Motor neuron (in vitro differentiated cells): ENCODE data around the gene ABCC10. TPM values are rescaled to one million over a fixed set of nuclear protein-coding genes. Genes with fewer than 3 reads are reported as not detected.
A peak's percentile ranks its signal among the peaks of the same experiment; 100 is the strongest.
"Not testable (repeated sequence)": the region's sequence is repeated elsewhere in the genome, so short reads cannot be mapped to it uniquely, and the experiment has no call there.

Experiments used
- ATAC-seq, 8 experiments: fragments of 200-7000 bp; cut with Tn5 transposase; replicated peaks in 6 of 8; 2 replicates each; pipeline ENCODE4 v1.8.0; 2021; ENCODE audit warnings: mild to moderate bottlenecking in 8 of 8, moderate library complexity in 8 of 8
- H3K27ac ChIP-seq, 2 donors: fragments of 250-450 bp; sonication (Bioruptor Pico); 2 replicates each; pipeline ENCODE4 v1.9.0; 2021; ENCODE audit warnings: antibody characterized with exemption in 2 of 2, mild to moderate bottlenecking in 2 of 2, moderate library complexity in 1 of 2
- H3K4me1 ChIP-seq, 2 donors: fragments of 250-450 bp; sonication (Bioruptor Pico); replicated peaks in 1 of 2; 2 replicates each; pipeline ENCODE4 v1.6.1; 2021; ENCODE audit warnings: antibody characterized with exemption in 2 of 2, mild to moderate bottlenecking in 2 of 2, moderate library complexity in 1 of 2
- H3K4me3 ChIP-seq, 5 donors: fragments of 250-450 bp; sonication (Bioruptor Pico); 2 replicates each; pipeline ENCODE4 v1.9.0; 2021; ENCODE audit warnings: antibody characterized with exemption in 5 of 5, mild to moderate bottlenecking in 5 of 5, moderate library complexity in 4 of 5
- WGBS, 10 experiments: fragments of 450-650 bp; shearing (Covaris generic); methylation state at CpG; one replicate each; pipeline ENCODE4 v1.0.0; 2022; 5-methylcytosine and 5-hydroxymethylcytosine counted together
- in situ Hi-C, 9 experiments: fragments of 400-800 bp; cut with MboI; loops; one replicate each; pipeline ENCODE4 v1.15.0; 2021; ENCODE audit warnings: low sequenced_read_pairs in 9 of 9, low pct_unique_long_range_greater_than_20kb in 2 of 9; ENCODE audit not compliant: unreplicated experiment in 9 of 9
- total RNA-seq, 8 experiments: library from RNA; unstranded; fragments of 300-600 nt; gene quantifications; 2 replicates each; pipeline versions ENCODE4 v1.2.3 to v1.2.4, GENCODE V29; 2022

Gene ABCC10
- total RNA-seq, 8 experiments from 2014 or later, result 10.3 to 70.3 (median 16.4) TPM

GRCh38 chr6:43450699-43451131 lies 23.4 kb downstream of the ABCC10 start:
- in situ Hi-C loops, result loop anchor here in 1 of 9 experiments (10.0 kb wide), 1 partner anchor 54 kb away; no protein-coding TSS in a partner anchor
- no peak for ATAC-seq
- H3K4me1 ChIP-seq, result peaks cover 0 to 6% of the 10 kb centered on the region in 2 donors
- no peak overlapping the region for H3K4me3 ChIP-seq
- no peak overlapping the region for H3K27ac ChIP-seq
- WGBS, 10 experiments, result 81 to 100% (median 90%) methylated on average over 2 to 12 of the region's 13 CpGs; no CpG with 5 or more reads in 7 of the 10 experiments

DNA sequence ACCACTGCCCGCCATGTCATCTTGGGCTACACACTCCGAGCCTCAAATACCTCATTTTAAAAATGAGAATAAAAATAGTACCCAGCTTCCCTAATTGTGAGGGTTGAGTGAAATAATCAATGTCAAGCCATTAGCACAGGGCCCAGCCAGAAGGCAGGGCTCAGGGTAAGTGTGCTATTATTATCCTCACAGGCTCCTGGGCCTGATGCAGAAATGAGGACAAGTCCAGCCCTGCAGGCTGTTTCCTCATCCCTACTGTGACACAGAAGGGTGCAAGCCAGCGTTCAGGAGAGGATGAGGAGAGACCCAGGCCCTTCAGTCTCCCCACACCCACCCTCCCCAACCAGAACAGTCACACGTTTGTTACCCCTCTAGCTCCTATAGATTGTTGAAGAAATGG lies 24.0 kb downstream of the ABCC10 start:
- no peak for ATAC-seq
- 17 to 100% (median 100%) methylated on average over 1 of the region's 4 CpGs; no CpG with 5 or more reads in 4 of the 10 experiments for WGBS, 10 experiments
- Histone ChIP-seq H3K4me3 (no peak overlapping the region), H3K4me1 (peaks cover 0 to 6% of the 10 kb centered on the region in 2 donors), H3K27ac (no peak overlapping the region)
- in situ Hi-C loops, result loop anchor here in 1 of 9 experiments (10.0 kb wide), 1 partner anchor 53 kb away; no protein-coding TSS in a partner anchor

DNA sequence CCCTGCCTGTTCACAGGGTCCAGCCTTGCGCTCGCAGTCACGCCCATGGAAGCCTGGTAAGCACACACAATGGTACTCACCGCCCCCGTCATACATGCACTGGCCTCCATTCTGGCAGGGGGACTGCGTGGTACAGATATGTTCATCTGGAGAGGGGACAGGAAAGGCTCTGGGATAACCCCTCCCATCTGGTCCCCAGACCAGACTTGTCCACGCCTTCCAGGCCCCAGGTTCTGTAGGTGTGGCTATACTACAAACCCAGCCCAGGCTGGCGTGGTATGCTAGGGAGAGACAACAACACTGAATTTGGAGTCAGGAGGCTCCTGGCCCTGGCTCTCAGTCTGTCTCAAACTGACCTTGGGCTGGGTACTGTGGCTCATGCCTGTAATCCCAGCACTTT lies 24.6 kb downstream of the ABCC10 start:
- in situ Hi-C loops, result loop anchor here in 1 of 9 experiments (10.0 kb wide), 1 partner anchor 53 kb away; no protein-coding TSS in a partner anchor
- no peak for ATAC-seq
- 92 to 100% (median 92%) methylated on average over 2 to 8 of the region's 8 CpGs; no CpG with 5 or more reads in 7 of the 10 experiments for WGBS, 10 experiments

DNA sequence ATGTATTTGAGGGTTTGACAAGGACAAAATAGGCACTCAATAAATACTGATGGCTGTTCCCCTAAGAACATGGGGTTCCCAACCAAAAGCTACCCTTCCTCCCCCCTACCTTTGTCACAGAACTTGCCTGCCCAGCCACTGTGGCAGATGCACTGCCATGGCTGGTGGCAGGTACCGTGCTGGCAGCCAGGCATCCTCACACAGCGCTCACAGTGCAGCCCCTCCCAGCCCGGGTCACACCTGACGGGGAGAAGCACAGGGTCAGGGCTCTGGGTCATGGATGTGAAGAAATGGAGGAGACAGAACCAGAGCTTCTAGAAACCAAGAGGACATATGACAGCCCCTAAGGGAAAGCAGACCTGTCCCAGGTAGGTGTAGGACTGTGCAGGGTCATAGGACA lies 25.6 kb downstream of the ABCC10 start:
- Histone ChIP-seq H3K4me3 (no peak overlapping the region), H3K4me1 (peaks cover 0 to 6% of the 10 kb centered on the region in 2 donors), H3K27ac (no peak overlapping the region)
- no peak for ATAC-seq
- WGBS, 10 experiments, result 90 to 100% (median 97%) methylated on average over 1 to 4 of the region's 4 CpGs; no CpG with 5 or more reads in 4 of the 10 experiments
- in situ Hi-C loops, result loop anchor here in 1 of 9 experiments (10.0 kb wide), 1 partner anchor 52 kb away; no protein-coding TSS in a partner anchor

More for the DNA sequence above, 24.6 kb downstream of the ABCC10 start:
- no peak overlapping the region for H3K27ac ChIP-seq
- H3K4me1 ChIP-seq, result peaks cover 0 to 6% of the 10 kb centered on the region in 2 donors
- H3K4me3 ChIP-seq, result no peak overlapping the region

- H3K27ac ChIP-seq, result no peak overlapping the region
- ATAC-seq, result no peak
- peak overlapping the region in 1 of 5 donors; percentile 91 for H3K4me3 ChIP-seq
- peaks cover 0 to 6% of the 10 kb centered on the region in 2 donors for H3K4me1 ChIP-seq
- in situ Hi-C loops, result loop anchor here in 1 of 9 experiments (10.0 kb wide), 1 partner anchor 51 kb away; no protein-coding TSS in a partner anchor
Observed at GRCh38 chr6:43453831-43454230, 26.5 kb downstream of the ABCC10 start.

DNA sequence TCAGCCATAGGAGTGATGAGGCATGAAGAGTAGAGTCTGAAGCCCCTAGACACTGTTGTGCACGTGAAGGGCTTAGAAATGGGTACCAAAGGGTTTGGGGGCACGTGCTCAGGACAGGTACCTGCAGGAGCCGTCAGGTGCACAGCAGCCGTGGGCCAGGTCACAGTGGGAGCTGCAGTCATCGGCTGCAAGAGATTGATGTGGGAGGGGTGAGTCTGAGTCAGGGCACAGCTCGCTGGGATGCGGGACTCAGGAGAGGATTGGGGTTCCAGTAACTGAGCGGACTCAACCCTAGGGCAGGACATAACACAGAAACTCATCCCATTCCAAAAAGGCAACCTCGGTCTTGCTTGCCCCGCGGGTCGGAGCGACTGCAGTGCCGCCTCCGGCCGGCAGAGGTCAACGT lies 27.0 kb downstream of the ABCC10 start:
- Histone ChIP-seq H3K4me3 (peak overlapping the region; percentile 44 to 91 (median 56)), H3K27ac (no peak overlapping the region), H3K4me1 (peaks cover 0 to 6% of the 10 kb centered on the region in 2 donors)
- in situ Hi-C loops, result loop anchor here in 1 of 9 experiments (10.0 kb wide), 1 partner anchor 51 kb away; no protein-coding TSS in a partner anchor
- ATAC-seq, result peak in 3 of 8 experiments; percentile 6 to 10 (median 10)
- 15 to 80% (median 60%) methylated on average over 1 to 17 of the region's 17 CpGs; no CpG with 5 or more reads in 7 of the 10 experiments for WGBS, 10 experiments

DNA sequence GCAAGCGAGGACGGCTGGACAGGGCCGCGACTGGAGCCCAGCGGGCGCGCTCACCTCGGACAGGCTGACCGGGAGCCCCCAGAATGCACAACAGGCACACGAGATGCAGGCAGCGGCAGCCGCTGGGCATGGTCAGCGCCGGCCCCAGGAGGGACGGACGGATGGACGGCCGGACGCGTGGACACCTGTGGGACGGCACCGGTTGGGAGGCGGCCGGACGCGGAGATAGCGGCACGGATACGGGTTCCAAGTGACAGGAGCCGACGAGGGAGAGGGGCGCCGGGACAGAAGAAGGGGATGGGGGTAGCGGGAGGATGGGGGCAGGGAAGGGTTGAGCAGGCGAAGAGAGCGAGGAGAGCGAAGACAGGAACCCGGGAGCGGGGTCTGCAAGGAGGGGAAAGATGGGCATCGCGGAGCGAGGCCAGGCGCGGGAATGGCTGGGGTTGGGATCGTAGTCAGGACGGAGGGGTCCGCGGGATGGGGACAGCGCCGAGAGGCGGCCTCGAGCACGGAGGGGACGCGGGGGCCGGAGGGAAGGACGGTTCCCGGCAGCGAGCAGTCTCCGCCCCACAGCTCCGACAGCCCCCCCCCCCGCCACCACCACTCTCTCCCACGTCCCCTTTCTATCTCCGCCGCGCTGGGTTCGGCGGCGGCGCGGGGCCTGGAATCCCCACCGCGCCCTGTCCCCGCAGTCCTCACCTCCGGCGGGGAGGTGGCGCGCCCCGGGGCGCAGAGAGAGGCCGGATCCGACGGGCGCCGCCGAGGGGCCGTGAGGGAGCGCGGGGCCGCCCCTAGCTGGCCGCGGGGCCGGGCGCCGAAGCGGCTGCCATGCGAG lies 27.6 kb downstream of the ABCC10 start:
- Histone ChIP-seq H3K27ac (peak overlapping the region; percentile 7 to 15), H3K4me1 (peaks cover 0 to 6% of the 10 kb centered on the region in 2 donors), H3K4me3 (peak overlapping the region; percentile 44 to 91 (median 56))
- in situ Hi-C loops, result loop anchor here in 1 of 9 experiments (10.0 kb wide), 1 partner anchor 50 kb away; no protein-coding TSS in a partner anchor
- 0% methylated on average over 1 of the region's 97 CpGs; no CpG with 5 or more reads in 9 of the 10 experiments for WGBS, 10 experiments
- peak; percentile 73 to 85 (median 78) for ATAC-seq

GRCh38 chr6:43455531-43456428 lies 28.4 kb downstream of the ABCC10 start, which contains the start of gene DLK2:
TSS of gene DLK2 (minus strand) at chr6:43455548. CDS start at chr6:43454825, 723 bp downstream.
- H3K4me1 ChIP-seq, result peaks cover 0 to 6% of the 10 kb centered on the region in 2 donors
- ATAC-seq, result peak; percentile 36 to 67 (median 61)
- H3K27ac ChIP-seq, result peak within 1 kb of the TSS; percentile 16 to 53
- in situ Hi-C loops, result loop anchor here in 1 of 9 experiments (10.0 kb wide), 1 partner anchor 49 kb away; no protein-coding TSS in a partner anchor
- H3K4me3 ChIP-seq, result peak within 1 kb of the TSS; percentile 44 to 91 (median 56)
- 0 to 20% (median 5%) methylated on average over 1 to 13 of the region's 55 CpGs; no CpG with 5 or more reads in 6 of the 10 experiments for WGBS, 10 experiments

- Histone ChIP-seq H3K27ac (no peak overlapping the region), H3K4me1 (peaks cover 0 to 6% of the 10 kb centered on the region in 2 donors), H3K4me3 (no peak overlapping the region)
- ATAC-seq, result no peak
- WGBS, 10 experiments, result 6 to 95% (median 63%) methylated on average over 1 to 9 of the region's 9 CpGs
- in situ Hi-C loops, result loop anchor here in 1 of 9 experiments (10.0 kb wide), 1 partner anchor 47 kb away; no protein-coding TSS in a partner anchor
Observed at GRCh38 chr6:43457643-43458042, 30.3 kb downstream of the ABCC10 start.

DNA sequence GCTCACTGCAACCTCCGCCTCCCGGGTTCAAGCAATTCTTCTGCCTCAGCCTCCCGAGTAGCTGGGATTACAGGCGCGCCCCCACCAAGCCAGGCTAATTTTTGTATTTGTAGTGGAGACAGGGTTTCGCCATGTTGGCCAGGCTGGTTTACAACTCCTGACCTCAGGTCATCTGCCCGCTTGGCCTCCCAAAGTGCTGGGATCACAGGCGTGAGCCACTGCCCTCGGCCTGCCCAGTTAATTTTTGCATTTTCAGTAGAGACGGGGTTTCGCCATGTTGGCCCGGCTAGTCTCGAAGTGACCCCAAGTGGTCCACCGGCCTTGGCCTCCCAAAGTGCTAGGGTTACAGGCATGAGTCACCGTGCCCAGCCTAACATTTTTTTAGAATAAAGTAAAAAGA lies 30.8 kb downstream of the ABCC10 start:
- not testable (repeated sequence) for H3K4me3 ChIP-seq, ATAC-seq, H3K27ac ChIP-seq, H3K4me1 ChIP-seq
- in situ Hi-C loops, result loop anchor here in 1 of 9 experiments (10.0 kb wide), 1 partner anchor 47 kb away; no protein-coding TSS in a partner anchor
- 80 to 100% (median 93%) methylated on average over 1 to 5 of the region's 15 CpGs for WGBS, 10 experiments

- Histone ChIP-seq H3K4me1 (no peaks in the 10 kb centered on the region), H3K4me3 (no peak overlapping the region), H3K27ac (no peak overlapping the region)
- 57 to 86% (median 69%) methylated on average over 1 of the region's 1 CpG; no CpG with 5 or more reads in 6 of the 10 experiments for WGBS, 10 experiments
- in situ Hi-C loops, result loop anchor here in 1 of 9 experiments (10.0 kb wide), 1 partner anchor 45 kb away; no protein-coding TSS in a partner anchor
- no peak for ATAC-seq
Observed at GRCh38 chr6:43459535-43459934, 32.2 kb downstream of the ABCC10 start.

- Histone ChIP-seq H3K4me1 (no peaks in the 10 kb centered on the region), H3K27ac (no peak overlapping the region), H3K4me3 (no peak overlapping the region)
- WGBS, 10 experiments, result 73 to 100% (median 83%) methylated on average over 1 to 4 of the region's 4 CpGs; no CpG with 5 or more reads in 5 of the 10 experiments
- in situ Hi-C loops, result no loop called here
- ATAC-seq, result no peak
Observed at GRCh38 chr6:43460032-43460431, 32.7 kb downstream of the ABCC10 start.
